ENCODE results near the gene SHC4. TPM values are rescaled to one million over a fixed set of nuclear protein-coding genes. Genes with fewer than 3 reads are reported as not detected.

The SHC4 gene
- total and polyA plus RNA-seq, 2 of the 8 experiments (the other 6 are each of a cell fraction or from before 2014, with no cell fraction given): 0.15 to 0.30 TPM

DNA sequence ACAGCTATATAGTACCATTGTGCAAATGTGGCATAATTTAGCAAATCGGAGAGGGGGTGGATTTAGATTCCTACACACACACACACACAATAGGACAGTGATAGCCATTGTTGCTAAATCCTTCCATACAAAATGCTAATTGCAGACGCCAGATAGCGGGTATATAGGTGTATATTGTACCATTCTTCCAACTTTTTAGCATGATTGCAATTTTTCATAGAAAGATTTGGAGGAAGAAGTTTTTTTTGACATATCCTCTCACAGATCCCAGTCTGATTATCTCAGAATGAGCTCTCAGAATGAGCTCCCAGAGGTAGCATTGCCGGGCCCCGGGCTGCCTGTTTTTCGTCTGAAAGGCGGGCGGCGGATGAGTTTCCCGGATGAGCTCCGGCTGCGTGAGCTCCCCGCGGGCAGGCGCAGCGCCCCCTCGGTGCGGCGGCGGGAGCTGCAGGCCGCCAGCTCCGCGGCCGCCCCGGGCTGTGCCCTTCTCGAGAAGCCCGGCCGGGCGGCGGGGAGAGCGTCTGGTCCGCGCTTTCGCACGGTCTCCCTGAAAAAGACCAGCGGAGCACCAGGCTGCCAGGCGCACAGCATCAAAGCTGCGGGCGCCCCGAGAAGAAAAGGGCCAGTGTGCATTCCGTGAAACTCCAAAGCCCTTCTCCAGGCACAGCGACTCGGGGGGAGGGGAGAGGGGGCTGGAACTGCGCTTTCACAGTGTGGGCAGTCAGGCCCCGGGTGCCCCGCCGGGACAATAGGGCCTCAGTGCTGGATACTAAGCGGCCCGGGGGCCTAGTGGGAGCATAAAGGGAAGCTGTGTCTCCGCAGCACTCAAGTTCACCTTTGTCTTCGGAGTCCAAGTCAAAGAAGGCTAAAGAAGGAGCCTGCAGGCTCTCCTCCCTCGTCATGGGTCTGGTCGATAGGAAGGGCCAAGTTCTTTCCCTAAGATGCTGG is 12.0 kb upstream of the SHC4 start (continued):
- TF ChIP-seq, protein P1, sequence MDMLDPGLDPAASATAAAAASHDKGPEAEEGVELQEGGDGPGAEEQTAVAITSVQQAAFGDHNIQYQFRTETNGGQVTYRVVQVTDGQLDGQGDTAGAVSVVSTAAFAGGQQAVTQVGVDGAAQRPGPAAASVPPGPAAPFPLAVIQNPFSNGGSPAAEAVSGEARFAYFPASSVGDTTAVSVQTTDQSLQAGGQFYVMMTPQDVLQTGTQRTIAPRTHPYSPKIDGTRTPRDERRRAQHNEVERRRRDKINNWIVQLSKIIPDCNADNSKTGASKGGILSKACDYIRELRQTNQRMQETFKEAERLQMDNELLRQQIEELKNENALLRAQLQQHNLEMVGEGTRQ (IDR thresholded peaks at IDR 0.05; ENCODE audit: low read length): no peak
- TF ChIP-seq CHD2 (IDR thresholded peaks at IDR 0.05; ENCODE audit: low read length): no peak
- 0 out of 2 replicates have a peak, but pooled peaks have one; percentile 21 for TF ChIP-seq JUND (IDR thresholded peaks at IDR 0.05; ENCODE audit: low read length)
- no peak for TF ChIP-seq POU5F1 (IDR thresholded peaks at IDR 0.05; ENCODE audit: low read depth, low read length)
- TF ChIP-seq, protein P2, sequence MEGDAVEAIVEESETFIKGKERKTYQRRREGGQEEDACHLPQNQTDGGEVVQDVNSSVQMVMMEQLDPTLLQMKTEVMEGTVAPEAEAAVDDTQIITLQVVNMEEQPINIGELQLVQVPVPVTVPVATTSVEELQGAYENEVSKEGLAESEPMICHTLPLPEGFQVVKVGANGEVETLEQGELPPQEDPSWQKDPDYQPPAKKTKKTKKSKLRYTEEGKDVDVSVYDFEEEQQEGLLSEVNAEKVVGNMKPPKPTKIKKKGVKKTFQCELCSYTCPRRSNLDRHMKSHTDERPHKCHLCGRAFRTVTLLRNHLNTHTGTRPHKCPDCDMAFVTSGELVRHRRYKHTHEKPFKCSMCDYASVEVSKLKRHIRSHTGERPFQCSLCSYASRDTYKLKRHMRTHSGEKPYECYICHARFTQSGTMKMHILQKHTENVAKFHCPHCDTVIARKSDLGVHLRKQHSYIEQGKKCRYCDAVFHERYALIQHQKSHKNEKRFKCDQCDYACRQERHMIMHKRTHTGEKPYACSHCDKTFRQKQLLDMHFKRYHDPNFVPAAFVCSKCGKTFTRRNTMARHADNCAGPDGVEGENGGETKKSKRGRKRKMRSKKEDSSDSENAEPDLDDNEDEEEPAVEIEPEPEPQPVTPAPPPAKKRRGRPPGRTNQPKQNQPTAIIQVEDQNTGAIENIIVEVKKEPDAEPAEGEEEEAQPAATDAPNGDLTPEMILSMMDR (IDR thresholded peaks at IDR 0.05; ENCODE audit: control extremely low read depth in 1 of 3, insufficient read depth in 1 of 3, low read depth in 1 of 3, low read length in 3 of 3): peak; percentile 80 to 83 (median 83)
- no peak for TF ChIP-seq SP1 (IDR thresholded peaks at IDR 0.05; ENCODE audit: low read depth, low read length)
- no peak for TF ChIP-seq HDAC2 (IDR thresholded peaks at IDR 0.05; ENCODE audit: borderline replicate concordance in 1 of 2, low read depth in 2 of 2, low read length in 2 of 2)
- TF ChIP-seq EZH2 (IDR thresholded peaks at IDR 0.05; ENCODE audit: low read depth, low read length, severe bottlenecking): no peak
- TF ChIP-seq TEAD4 (IDR thresholded peaks at IDR 0.05; ENCODE audit: low read depth, low read length): peak; percentile 9; the same call in 1 of the 2 replicates
- TF ChIP-seq BCL11A (IDR thresholded peaks at IDR 0.05; ENCODE audit: low read depth in 2 of 2, low read length in 2 of 2): no peak
- TF ChIP-seq, protein P3, sequence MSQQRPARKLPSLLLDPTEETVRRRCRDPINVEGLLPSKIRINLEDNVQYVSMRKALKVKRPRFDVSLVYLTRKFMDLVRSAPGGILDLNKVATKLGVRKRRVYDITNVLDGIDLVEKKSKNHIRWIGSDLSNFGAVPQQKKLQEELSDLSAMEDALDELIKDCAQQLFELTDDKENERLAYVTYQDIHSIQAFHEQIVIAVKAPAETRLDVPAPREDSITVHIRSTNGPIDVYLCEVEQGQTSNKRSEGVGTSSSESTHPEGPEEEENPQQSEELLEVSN (IDR thresholded peaks at IDR 0.05): no peak
- TF ChIP-seq RXRA (IDR thresholded peaks at IDR 0.05; ENCODE audit: insufficient read depth, low read depth, low read length): no peak
- no peak for TF ChIP-seq GTF2F1 (IDR thresholded peaks at IDR 0.05; ENCODE audit: borderline replicate concordance, low read depth, low read length)
- peak; percentile 85 for TF ChIP-seq ASH2L (IDR thresholded peaks at IDR 0.05; ENCODE audit: low read length)
- peak; percentile 51 for TF ChIP-seq PHF8 (conservative IDR thresholded peaks at IDR 0.05; ENCODE audit: low read depth, low read length)
- TF ChIP-seq GABPA (IDR thresholded peaks at IDR 0.05; ENCODE audit: borderline replicate concordance, insufficient read depth, low read length): no peak
- TF ChIP-seq RAD21 (IDR thresholded peaks at IDR 0.05 in 1 of 2, conservative IDR thresholded peaks at IDR 0.05 in 1 of 2; ENCODE audit: low read depth in 2 of 2, low read length in 2 of 2): peak; percentile 37 to 71
